SKM-1 (cell line): Measurements from ENCODE around the gene UTP4.

ENCODE experiments used
- DNase-seq: peaks from one replicate; lab custom pipeline; 2025; ENCODE audit not compliant: unreplicated experiment; lab: John Stamatoyannopoulos, UW

The UTP4 gene

GRCh38 chr16:69204172-69204571 is 71.7 kb downstream of the UTP4 start:
- DNase-seq: no peak

- DNase-seq: no peak
Measured at GRCh38 chr16:69209735-69210134, 77.3 kb downstream of the UTP4 start.

GRCh38 chr16:69217433-69217832 is 85.0 kb downstream of the UTP4 start:
- no peak for DNase-seq
